ENCODE results near the gene TBC1D25. TPM values are rescaled to one million over a fixed set of nuclear protein-coding genes. Genes with fewer than 3 reads are reported as not detected.

TBC1D25 gene
- total RNA-seq, 4 donors from 2014 or later, result 8.1 to 27.7 (median 13.3) TPM

DNA sequence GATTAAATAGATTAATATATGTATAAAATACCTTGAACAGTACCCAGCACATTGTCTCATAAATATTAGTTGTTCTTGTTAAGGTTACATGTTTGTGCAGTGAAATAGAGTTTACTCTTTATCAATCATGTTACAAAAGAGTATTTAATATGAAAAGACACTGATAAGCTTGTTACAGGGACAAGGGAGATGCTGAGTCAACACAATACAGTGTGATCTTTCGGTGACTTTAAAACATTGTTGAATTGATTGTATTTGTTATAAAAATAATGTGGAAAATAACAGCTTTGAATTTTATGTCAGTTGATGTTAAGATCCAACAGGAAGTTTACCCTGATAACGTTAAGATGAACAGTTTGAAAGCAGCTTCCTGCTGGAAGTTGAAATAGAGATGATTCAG lies 56.4 kb downstream of the TBC1D25 start:
- no peak for TF ChIP-seq EP300 (IDR thresholded peaks at IDR 0.05; ENCODE audit: low read depth)
- no peak for TF ChIP-seq POLR2AphosphoS5 (IDR thresholded peaks at IDR 0.05)
- TF ChIP-seq, protein P1, sequence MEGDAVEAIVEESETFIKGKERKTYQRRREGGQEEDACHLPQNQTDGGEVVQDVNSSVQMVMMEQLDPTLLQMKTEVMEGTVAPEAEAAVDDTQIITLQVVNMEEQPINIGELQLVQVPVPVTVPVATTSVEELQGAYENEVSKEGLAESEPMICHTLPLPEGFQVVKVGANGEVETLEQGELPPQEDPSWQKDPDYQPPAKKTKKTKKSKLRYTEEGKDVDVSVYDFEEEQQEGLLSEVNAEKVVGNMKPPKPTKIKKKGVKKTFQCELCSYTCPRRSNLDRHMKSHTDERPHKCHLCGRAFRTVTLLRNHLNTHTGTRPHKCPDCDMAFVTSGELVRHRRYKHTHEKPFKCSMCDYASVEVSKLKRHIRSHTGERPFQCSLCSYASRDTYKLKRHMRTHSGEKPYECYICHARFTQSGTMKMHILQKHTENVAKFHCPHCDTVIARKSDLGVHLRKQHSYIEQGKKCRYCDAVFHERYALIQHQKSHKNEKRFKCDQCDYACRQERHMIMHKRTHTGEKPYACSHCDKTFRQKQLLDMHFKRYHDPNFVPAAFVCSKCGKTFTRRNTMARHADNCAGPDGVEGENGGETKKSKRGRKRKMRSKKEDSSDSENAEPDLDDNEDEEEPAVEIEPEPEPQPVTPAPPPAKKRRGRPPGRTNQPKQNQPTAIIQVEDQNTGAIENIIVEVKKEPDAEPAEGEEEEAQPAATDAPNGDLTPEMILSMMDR (IDR thresholded peaks at IDR 0.05), result no peak
- TF ChIP-seq POLR2A (IDR thresholded peaks at IDR 0.05), result no peak
- Histone ChIP-seq H3K27me3 (no peaks in the 10 kb centered on the region), H3K36me3 (peaks cover 0 to 5% (median 2%) of the 10 kb centered on the region in 4 donors), H3K9me3 (no peaks in the 10 kb centered on the region), H3K27ac (no peak overlapping the region), H3K4me1 (peaks cover 0 to 12% (median 3%) of the 10 kb centered on the region in 4 donors), H3K4me3 (no peak overlapping the region)
- intact Hi-C loops (cut with DNase I; ENCODE audit: low total_unique reads) (no loop called here), in situ Hi-C loops (cut with MboI; ENCODE audit: low pct_ligation_motif_present in 1 of 4, low pct_unique_long_range_greater_than_20kb in 1 of 4, low sequenced_read_pairs in 3 of 4) (no loop called here)
- no peak for DNase-seq
- WGBS, 2 donors (ENCODE audit: low coverage in 1 of 2), result 59% methylated on average over 2 of the region's 2 CpGs; no CpG with 5 or more reads in 1 of the 2 donors

GRCh38 chrX:48597353-48598264 lies 58.1 kb downstream of the TBC1D25 start, which contains the start of gene WDR13:
Gene WDR13, plus strand, starts transcription at chrX:48597492. Its CDS starts 505 bp downstream, at chrX:48597997.
- 57% methylated on average over 62 of the region's 62 CpGs; no CpG with 5 or more reads in 1 of the 2 donors for WGBS, 2 donors (ENCODE audit: low coverage in 1 of 2)
- in situ Hi-C loops (cut with MboI; ENCODE audit: low pct_ligation_motif_present in 1 of 4, low pct_unique_long_range_greater_than_20kb in 1 of 4, low sequenced_read_pairs in 3 of 4), result no loop called here

DNA sequence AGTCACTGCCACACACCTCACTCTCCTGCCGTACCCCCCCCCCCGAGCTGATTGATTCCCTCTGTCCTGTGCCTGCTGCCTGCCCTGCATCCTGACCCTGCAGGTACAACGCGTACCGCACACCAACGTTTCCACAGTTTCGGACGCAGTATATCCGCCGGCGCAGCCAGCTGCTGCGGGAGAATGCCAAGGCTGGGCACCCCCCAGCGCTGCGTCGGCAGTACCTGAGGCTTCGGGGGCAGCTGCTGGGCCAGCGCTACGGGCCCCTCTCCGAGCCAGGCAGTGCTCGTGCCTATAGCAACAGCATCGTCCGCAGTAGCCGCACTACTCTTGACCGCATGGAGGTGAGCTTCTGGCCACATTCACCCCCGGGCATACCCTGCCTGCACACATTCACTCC lies 59.1 kb downstream of the TBC1D25 start:
- Histone ChIP-seq H3K27me3 (no peaks in the 10 kb centered on the region), H3K4me1 (peaks cover 0 to 12% (median 3%) of the 10 kb centered on the region in 4 donors), H3K36me3 (peaks cover 0 to 5% (median 2%) of the 10 kb centered on the region in 4 donors), H3K27ac (peak overlapping the region; percentile 90 to 99 (median 96)), H3K9me3 (no peaks in the 10 kb centered on the region), H3K4me3 (peak overlapping the region in 2 of 4 donors; percentile 46 to 60)
- no peak for DNase-seq
- in situ Hi-C loops (cut with MboI; ENCODE audit: low pct_ligation_motif_present in 1 of 4, low pct_unique_long_range_greater_than_20kb in 1 of 4, low sequenced_read_pairs in 3 of 4) (no loop called here), intact Hi-C loops (cut with DNase I; ENCODE audit: low total_unique reads) (no loop called here)
- no peak for TF ChIP-seq POLR2AphosphoS5 (IDR thresholded peaks at IDR 0.05)
- no peak for TF ChIP-seq POLR2A (IDR thresholded peaks at IDR 0.05)
- TF ChIP-seq, protein P1 (IDR thresholded peaks at IDR 0.05), result no peak
- TF ChIP-seq EP300 (IDR thresholded peaks at IDR 0.05; ENCODE audit: low read depth), result no peak
- WGBS, 2 donors (ENCODE audit: low coverage in 1 of 2), result 88% methylated on average over 25 of the region's 25 CpGs; no CpG with 5 or more reads in 1 of the 2 donors

More at GRCh38 chrX:48597353-48598264, 58.1 kb downstream of the TBC1D25 start, which contains the start of gene WDR13:
- peaks cover 0 to 12% (median 3%) of the 10 kb centered on the region in 4 donors for H3K4me1 ChIP-seq
- peak within 1 kb of the TSS; percentile 46 to 60 (median 58) for H3K4me3 ChIP-seq
- peak; percentile 94 for DNase-seq
- H3K36me3 ChIP-seq, result peaks cover 0 to 5% (median 2%) of the 10 kb centered on the region in 4 donors
- no peaks in the 10 kb centered on the region for H3K9me3 ChIP-seq
- peak; percentile 42 to 80 (median 78) for TF ChIP-seq POLR2AphosphoS5 (IDR thresholded peaks at IDR 0.05)
- TF ChIP-seq POLR2A (IDR thresholded peaks at IDR 0.05), result peak; percentile 75
- TF ChIP-seq, protein P1 (IDR thresholded peaks at IDR 0.05), result no peak
- H3K27ac ChIP-seq, result peak within 1 kb of the TSS; percentile 90 to 99 (median 96)
- intact Hi-C loops (cut with DNase I; ENCODE audit: low total_unique reads), result no loop called here
- H3K27me3 ChIP-seq, result no peaks in the 10 kb centered on the region

DNA sequence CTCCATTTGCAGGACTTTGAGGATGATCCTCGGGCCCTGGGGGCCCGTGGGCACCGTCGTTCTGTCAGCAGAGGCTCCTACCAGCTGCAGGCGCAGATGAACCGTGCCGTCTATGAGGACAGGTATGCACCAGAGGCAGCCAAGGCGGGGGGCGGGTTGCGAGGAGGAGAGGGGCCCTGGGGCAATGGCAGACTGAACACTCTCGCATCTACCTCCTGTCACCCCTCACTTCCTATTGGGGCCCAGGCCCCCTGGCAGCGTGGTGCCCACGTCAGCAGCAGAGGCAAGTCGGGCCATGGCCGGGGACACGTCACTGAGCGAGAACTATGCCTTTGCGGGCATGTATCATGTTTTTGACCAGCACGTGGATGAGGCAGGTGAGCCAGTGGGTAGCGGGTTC lies 59.8 kb downstream of the TBC1D25 start:
- H3K4me1 ChIP-seq, result peaks cover 0 to 12% (median 3%) of the 10 kb centered on the region in 4 donors
- 87% methylated on average over 20 of the region's 20 CpGs; no CpG with 5 or more reads in 1 of the 2 donors for WGBS, 2 donors (ENCODE audit: low coverage in 1 of 2)
- no peak for DNase-seq
- H3K9me3 ChIP-seq, result no peaks in the 10 kb centered on the region
- H3K27ac ChIP-seq, result no peak overlapping the region
- H3K4me3 ChIP-seq, result no peak overlapping the region
- intact Hi-C loops (cut with DNase I; ENCODE audit: low total_unique reads) (no loop called here), in situ Hi-C loops (cut with MboI; ENCODE audit: low pct_ligation_motif_present in 1 of 4, low pct_unique_long_range_greater_than_20kb in 1 of 4, low sequenced_read_pairs in 3 of 4) (no loop called here)
- no peak for TF ChIP-seq POLR2A (IDR thresholded peaks at IDR 0.05)
- TF ChIP-seq POLR2AphosphoS5 (IDR thresholded peaks at IDR 0.05), result no peak
- TF ChIP-seq, protein P1 (IDR thresholded peaks at IDR 0.05), result no peak
- no peak for TF ChIP-seq EP300 (IDR thresholded peaks at IDR 0.05; ENCODE audit: low read depth)
- H3K27me3 ChIP-seq, result no peaks in the 10 kb centered on the region
- peaks cover 0 to 5% (median 2%) of the 10 kb centered on the region in 4 donors for H3K36me3 ChIP-seq

Data from transverse colon (tissue), 4 donors.